ENCODE measurements around the gene UNCX. TPM values are rescaled to one million over a fixed set of nuclear protein-coding genes. Genes with fewer than 3 reads are reported as not detected.

The UNCX gene
- total and polyA plus RNA-seq, 2 of the 4 experiments (the other 2 are of a cell fraction) = not detected

DNA sequence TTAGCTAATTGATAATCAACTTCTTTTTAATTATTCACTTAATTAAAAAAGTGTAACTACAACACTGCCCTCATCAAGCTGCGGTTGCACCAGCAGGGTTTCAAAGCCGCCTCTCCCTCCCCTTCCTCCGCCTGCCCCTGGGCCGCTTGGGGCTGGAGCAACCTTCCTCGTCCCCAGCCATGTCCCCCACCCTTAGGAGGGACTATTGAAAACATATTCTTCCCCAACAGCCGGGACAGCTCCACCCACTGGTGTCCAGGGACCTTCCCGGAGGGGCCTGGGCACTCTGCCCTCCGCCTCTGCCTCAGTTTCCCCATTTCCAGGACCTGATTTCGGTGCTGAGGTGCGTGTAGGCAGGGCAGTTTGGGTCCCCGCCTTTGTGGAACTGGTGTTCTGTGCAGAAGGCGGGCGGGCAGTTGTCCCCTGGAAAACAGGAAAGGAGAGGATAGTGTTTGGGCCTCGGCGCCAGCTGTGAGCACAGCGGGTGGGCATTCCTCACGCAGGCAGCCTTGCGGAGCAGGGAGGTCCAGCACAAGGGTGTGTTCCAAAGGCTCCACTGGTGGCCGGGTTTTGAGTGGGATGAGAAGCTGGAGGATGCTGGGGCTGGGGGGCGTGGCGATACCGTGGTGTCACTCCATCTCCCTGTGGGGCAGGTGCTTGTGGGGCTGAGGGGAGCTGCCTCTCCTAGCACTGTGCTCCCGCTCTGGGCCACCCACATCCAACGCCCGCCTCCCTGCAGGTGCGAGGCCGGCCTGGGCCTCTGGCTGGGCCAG is 15.7 kb downstream of the UNCX start:
- no peak overlapping the region for H2BK15ac ChIP-seq (ENCODE audit: low read depth, low read length)
- no peak overlapping the region for H2BK20ac ChIP-seq (ENCODE audit: low read depth, low read length)
- no peak overlapping the region for H4K8ac ChIP-seq (ENCODE audit: low read depth in 2 of 2, low read length in 2 of 2)
- H3K79me1 ChIP-seq (ENCODE audit: low read depth in 1 of 2, low read length in 2 of 2) = no peaks in the 10 kb centered on the region
- no peak overlapping the region for H2AK9ac ChIP-seq (replicated peaks; ENCODE audit: low read depth, low read length, poor library complexity)
- H3K4me1 ChIP-seq (ENCODE audit: control insufficient read depth, insufficient read depth, low read length) = no peaks in the 10 kb centered on the region
- H3K27ac ChIP-seq (ENCODE audit: insufficient read depth, low read length) = no peak overlapping the region
- peak overlapping the region; percentile 51 for H2AFZ ChIP-seq (replicated peaks; ENCODE audit: low read length, poor library complexity)
- dilution Hi-C loops (cut with HindIII; ENCODE audit: low sequenced_read_pairs, unreplicated experiment) (no loop called here), intact Hi-C loops (cut with micrococcal nuclease) (no loop called here), in situ Hi-C loops (cut with MboI; ENCODE audit: low sequenced_read_pairs) (no loop called here)
- H3K18ac ChIP-seq (ENCODE audit: low read depth, low read length) = no peak overlapping the region
- 8% methylated on average over 10 of the region's 27 CpGs; no CpG with 5 or more reads in 1 of the 2 experiments for WGBS, 2 experiments (ENCODE audit: extremely low coverage in 2 of 2, insufficient read length in 1 of 2)
- CTCF ChIA-PET = no interaction called here
- no peak overlapping the region for H3K14ac ChIP-seq (replicated peaks; ENCODE audit: low read depth, low read length)
- no peak overlapping the region for H3K4me2 ChIP-seq (ENCODE audit: low read depth, low read length)
- peaks cover 15% of the 10 kb centered on the region for H3K9me3 ChIP-seq (ENCODE audit: control insufficient read depth, insufficient read depth, low read length)
- H3K4me3 ChIP-seq (ENCODE audit: insufficient read depth, low read depth, low read length) = no peak overlapping the region
- POLR2A ChIA-PET (ENCODE audit: unreplicated experiment) = no interaction called here
- no peak overlapping the region for H2BK5ac ChIP-seq (ENCODE audit: low read depth, low read length, poor library complexity, severe bottlenecking)
- H4K91ac ChIP-seq (ENCODE audit: insufficient read depth, low read depth, low read length) = no peak overlapping the region
- H3K9me1 ChIP-seq (ENCODE audit: insufficient read depth, low read length) = no peaks in the 10 kb centered on the region
- no peak overlapping the region for H3K9ac ChIP-seq (ENCODE audit: low read depth, low read length)
- no peak overlapping the region for H2BK120ac ChIP-seq (ENCODE audit: low read depth, low read length)
- no peak overlapping the region for H3K4ac ChIP-seq (ENCODE audit: low read depth, low read length)
- no TSS peak for BruUV-seq (replicated peaks)
- ATAC-seq (ENCODE audit: low read depth) = no peak
- H4K20me1 ChIP-seq (ENCODE audit: insufficient read depth, low read length) = peaks cover 5% of the 10 kb centered on the region; the same call in 1 of the 2 replicates
- no peaks in the 10 kb centered on the region; the same call in 1 of the 2 replicates for H3K36me3 ChIP-seq (ENCODE audit: control insufficient read depth, insufficient read depth, low read length)
- H3K23ac ChIP-seq (ENCODE audit: low read depth, low read length) = no peak overlapping the region
- no peak for DNase-seq
- H3K27me3 ChIP-seq (ENCODE audit: control insufficient read depth, insufficient read depth, low read length) = peaks cover 93% of the 10 kb centered on the region
- no peak overlapping the region for H3K56ac ChIP-seq (ENCODE audit: extremely low read depth, insufficient read depth, low read length)
- TF ChIP-seq RCOR1 (IDR thresholded peaks at IDR 0.05; ENCODE audit: insufficient replicate concordance, low read length) = no peak
- H4K5ac ChIP-seq (ENCODE audit: low read depth, low read length) = no peak overlapping the region
- no peak overlapping the region for H2AK5ac ChIP-seq (ENCODE audit: low read depth, low read length)

Measured in IMR-90 (cell line).